Ishikawa (cell line): ENCODE measurements around the gene TMEM181.

Experiments used
- CEBPB ChIP-seq: IDR thresholded peaks from 2 replicates; pipeline ENCODE4 v1.6.1; 2012
- NFIC ChIP-seq: IDR thresholded peaks from 2 replicates; pipeline ENCODE4 v1.6.1; 2012
- ZBTB7A ChIP-seq: IDR thresholded peaks from 2 replicates; pipeline ENCODE4 v1.6.1; 2012; ENCODE audit warnings: low read depth

DNA sequence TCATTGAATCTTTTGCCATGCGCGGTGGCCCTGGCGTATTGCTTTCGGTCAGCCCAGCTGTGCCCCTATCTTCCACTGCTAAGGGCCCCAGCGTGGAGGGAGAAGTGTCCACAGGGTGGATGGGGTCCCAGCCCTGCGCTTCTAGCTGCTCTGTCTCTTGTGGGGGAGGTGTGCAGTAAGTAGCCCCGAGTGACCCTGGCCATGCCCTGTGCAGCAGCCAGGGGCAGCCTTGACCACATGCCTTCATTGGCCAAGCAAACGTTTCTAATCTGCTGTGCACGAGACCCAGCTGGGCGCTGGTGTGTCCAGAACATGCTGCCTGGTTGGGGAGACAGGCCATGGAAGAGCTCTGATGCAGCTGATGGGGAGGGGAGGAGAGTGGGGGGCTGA lies 13.6 kb downstream of the TMEM181 start:
- TF ChIP-seq CEBPB (no peak), ZBTB7A (no peak), NFIC (no peak)
